Left forelimb (tissue), 1 donor: ENCODE results near the gene COBL.

ENCODE experiments used
- DNase-seq: peaks from one replicate; pipeline ENCODE4 v3.0.0-alpha.2; 2018; ENCODE audit warnings: low spot score

The COBL gene

DNA sequence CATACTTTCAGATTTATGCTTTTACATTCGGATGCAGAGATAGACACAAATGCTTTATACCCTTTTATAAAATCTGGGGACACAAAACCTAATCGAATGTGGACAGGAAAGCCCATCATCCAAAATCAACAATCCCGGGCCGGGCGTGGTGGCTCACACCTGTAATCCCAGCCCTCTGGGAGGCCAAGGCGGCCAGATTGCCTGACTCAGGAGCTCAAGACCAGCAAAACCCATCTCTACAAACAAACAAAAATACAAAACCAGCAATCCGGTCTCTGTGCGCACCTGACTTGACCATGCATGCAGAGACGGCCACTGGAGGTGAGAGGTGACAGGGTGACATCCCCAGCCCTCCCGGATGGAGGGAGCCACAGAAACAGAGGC is 13.5 kb downstream of the COBL start:
- no peak for DNase-seq

DNA sequence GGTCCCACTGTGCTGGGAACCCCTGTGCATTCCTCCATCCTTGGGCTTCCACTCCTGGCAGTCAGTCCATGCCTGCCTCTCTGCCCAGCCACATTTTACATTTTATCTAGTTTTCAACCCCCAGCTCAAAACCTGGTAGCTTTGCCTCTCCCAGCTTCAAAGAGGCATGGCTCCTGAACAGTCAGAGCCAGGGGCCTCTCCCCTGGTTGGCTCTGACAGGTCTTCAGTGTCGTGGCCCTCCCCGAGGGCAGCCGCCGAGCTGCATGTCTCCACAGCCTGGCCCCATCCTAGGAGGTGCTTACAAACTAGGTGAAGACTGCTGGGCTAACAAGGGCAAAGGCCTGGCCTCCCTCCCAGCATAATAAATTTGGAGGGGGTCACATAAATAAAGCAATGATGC is 14.8 kb downstream of the COBL start:
- no peak for DNase-seq

DNA sequence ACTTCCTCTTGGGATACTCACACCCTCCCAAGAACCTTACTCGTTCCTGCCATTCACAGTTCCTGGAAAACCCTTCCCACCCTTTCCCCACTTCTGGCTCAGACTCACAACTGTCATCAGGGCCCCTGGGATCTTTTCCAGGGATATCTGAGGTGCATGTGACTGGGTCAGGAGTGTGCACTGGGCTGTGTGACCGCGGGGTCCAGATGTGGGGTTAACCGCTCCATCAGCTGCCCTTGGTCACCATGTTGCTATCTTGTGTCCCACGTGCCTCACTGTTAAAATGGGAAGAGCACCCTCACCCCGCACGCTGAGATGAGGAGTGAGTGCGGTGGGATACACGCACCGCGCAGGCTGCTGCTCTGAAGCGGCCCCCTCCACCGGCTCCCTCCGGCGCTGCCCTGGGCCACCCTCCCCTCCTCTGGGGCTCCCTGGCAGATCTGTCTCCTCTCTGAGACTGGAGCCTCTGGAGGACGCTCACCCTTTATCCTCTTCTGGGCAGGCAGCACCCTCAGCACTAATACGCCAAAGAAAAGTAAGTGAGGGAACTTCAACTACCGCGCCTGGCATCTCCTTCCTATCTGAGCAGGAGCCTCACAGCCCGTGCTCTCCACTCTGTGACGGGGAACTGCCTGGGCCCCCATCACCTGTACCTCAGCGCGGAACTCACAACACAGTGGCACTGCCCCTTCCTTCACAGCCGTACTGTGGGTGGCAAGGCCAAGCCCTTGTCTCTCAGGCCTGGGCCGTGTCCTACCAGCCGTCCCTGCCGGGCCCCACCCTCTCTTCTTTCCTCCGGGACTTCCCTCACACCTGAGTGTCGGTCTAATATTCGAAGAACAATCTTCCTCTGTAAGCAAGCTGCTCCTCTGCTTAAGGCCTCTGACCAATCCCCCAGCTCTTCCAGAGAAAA is 15.6 kb downstream of the COBL start:
- DNase-seq, result no peak

DNA sequence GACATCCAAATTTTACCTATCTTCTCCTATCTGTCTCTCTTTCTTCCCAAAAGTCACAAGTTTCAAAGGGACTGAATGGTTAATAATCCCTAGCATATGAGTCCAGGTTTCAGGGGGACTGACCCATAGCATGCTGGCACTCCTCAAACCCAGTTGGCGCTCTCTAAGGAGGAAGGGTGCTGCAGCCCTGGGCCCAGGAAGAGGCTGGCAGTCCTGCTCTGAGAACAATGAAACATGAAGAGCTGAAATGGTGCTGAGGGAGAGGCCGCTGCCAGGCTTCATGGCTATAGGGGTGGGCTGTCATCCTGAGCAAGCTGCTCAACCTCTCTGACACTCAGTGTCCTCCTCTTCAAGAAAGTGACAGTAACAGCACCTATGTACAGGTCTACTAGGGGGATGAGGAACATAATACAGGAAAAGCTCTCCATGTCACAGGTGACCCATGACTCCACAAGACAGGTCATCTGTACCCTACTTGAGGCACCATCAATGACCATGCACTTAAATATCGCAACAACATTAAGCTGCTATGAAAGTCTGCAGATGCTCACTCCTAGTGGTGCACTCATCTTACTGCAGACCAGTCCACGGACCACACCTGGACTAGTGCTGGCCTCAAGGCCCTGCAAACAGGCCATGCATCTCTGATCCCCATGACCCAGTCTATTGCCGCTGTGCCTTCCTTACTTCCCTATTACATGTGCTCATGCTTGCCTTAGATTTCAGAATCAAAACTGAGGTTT is 17.0 kb downstream of the COBL start:
- no peak for DNase-seq

DNA sequence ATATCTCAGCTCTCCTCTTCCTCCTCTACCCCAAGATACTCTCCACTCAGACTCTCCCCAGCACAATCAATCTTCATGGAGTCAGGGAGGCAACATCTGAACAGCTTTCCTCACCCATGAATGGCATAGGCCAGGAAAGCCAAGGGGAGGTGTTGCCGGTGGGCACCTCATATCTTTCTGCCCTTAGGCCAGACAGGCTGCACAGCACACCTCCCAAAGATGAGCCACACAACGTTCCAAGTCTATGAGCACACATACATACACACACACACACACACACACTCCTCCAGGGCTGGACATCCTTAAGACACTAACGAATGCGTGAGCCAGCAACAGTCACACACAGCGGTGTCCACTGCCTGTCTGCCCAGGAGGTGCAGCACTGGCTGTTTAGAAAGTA is 17.7 kb downstream of the COBL start:
- DNase-seq, result no peak

DNA sequence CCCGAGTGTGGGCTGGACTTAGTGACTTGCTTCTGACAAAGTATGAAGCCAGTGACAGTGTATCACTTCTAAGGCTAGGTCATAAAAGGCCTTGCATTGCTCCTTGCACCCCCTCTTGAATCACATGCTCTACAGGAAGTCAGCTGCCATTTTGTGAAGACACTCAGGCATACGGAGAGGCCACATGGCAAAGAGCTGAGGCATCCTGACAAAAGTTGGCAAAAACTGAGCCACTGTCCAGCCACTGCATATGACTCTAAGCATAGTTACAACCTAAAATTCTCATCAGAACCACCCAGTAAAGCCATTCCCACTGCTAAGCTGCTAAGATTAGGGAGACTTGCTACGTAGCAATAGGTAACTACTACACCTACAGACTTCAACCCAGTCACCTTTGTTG is 18.6 kb downstream of the COBL start:
- DNase-seq, result no peak

DNA sequence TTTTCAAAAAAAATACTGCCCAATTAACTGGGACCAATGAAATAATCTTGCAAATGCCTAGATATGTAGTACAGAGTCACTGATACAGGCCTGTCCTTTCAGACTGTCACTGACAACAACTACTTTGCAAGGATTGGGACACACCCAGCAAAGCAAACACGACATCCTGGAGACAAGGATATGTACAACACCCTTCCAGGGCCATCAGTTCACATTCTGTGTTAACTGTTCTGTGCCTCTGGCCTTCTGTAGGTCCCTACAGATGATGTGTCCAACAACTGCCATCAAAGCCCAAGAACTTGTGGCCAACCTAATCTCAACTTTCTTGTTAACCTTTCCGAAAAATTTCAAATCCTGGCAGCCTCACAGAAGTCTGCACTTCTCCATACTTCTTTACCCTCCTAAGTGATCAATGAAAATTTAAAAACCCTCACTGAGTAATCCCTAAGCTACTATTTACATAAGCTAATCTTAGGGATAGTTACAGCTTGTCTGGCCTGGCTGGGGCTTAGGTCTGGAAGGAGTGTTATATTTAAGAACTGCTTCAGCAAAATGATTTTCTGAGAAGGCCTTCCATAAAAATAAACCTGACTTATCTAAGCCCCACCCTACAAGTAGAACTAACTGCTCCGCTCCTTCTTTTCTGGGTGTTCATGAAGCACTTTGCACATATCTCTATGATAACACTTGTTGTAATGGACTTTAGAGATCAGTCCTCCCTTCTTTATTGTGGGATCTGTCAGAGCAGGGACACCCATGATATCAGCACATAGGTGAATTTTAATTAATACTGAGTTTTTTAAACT is 21.0 kb downstream of the COBL start:
- no peak for DNase-seq

DNA sequence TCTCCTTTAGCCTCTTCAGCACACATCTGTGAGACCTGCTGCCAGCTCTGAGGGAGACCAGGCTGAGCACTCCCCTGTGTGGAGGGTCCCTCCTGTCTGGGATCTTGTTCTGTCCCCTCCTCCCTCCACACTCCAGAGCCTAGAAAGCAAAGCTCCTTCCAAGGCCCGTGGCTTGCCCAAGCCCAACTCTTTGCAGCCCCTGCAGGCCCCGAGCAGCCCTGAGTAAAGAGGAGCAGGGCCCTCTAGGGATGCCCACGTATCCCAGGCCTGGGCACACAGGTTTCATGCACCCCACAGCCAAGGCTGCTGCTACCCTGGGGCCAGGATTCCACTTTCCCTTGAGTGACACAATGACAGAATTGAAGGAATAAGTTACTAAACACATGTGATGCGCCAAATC is 24.0 kb downstream of the COBL start:
- no peak for DNase-seq

DNA sequence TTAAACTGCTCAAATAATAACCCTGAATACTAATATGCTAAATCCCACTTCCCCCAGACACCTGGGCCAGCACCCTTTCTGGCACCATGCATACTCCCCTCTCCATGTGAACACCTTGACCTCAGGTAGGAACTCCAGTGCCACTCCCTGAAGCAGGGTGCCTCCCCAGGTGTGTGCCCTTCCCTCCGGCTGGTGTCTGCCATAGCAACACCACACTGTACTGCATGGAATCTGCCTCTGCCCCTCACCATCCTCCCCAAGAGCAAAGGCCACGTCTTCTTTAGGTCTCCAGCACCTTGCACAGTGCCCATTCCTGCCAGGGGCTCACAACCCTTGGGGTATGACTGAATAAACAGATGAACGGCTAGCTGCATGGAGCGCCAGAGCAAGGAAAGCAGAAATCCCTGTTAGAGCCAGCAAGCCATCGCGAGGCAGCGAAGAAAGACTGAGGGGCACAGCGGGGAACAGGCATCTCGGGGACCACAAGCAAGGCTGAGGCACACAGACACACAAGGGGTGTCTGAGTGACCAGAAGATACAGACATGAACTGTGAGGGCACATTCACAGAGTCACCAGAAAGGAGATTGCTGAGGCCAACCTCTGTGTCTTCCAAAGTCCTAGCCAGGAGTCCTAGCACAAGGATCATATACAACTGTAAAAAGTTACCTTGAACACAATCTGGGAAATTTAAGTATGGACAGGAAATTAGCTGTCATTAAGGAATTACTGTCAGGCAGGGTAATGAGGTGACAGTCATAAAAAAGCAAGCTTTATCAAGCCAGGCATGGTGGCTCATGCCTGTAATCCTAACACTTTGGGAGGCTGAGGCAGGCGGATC is 25.7 kb downstream of the COBL start:
- no peak for DNase-seq

DNA sequence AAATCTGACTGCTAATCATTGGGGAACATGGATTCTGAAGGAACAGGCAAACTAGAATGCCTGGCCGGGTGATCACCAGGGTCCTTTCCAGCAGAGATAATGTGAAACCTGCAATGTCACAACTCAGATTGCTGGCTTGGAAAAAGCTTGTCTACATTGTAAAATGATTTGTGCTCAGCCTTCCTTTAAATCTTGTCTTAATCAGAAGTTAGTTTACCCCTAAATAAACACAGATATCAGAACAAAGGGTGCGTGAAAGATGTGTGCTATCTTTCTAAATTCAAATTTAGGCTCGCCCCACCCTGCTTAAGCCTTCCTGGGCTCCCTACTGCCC is 26.3 kb downstream of the COBL start:
- DNase-seq, result no peak

DNA sequence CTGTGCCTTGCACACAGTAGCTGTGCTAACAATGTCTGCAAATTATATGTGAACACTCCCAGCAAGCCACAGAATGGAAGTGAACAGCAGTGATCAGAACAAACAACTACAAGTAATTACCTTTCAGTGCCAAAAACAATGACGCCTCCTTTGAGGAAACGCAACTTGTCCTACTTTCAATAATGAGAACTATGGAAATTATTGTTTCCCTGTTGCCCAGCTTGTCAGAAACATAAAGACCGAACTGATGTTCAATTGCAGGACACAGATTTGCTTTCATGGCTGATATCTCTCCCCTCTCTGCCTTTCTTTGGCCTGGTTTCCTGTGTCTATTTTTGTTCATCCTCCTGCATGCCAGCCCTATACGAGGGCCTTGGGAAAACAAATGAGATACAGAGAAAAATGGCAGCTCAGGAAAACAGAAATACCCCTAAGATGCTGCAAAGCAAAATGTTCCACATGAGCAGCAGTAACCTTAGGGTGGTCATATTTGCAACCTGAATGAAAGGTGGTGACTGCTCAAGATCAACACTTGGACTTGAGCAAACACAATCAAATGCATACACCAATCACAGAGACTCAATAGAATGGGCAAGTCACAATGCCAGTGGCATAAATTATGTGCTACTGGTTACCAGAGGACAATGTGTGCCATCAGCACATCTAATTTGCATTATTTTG is 26.8 kb downstream of the COBL start:
- DNase-seq, result no peak

DNA sequence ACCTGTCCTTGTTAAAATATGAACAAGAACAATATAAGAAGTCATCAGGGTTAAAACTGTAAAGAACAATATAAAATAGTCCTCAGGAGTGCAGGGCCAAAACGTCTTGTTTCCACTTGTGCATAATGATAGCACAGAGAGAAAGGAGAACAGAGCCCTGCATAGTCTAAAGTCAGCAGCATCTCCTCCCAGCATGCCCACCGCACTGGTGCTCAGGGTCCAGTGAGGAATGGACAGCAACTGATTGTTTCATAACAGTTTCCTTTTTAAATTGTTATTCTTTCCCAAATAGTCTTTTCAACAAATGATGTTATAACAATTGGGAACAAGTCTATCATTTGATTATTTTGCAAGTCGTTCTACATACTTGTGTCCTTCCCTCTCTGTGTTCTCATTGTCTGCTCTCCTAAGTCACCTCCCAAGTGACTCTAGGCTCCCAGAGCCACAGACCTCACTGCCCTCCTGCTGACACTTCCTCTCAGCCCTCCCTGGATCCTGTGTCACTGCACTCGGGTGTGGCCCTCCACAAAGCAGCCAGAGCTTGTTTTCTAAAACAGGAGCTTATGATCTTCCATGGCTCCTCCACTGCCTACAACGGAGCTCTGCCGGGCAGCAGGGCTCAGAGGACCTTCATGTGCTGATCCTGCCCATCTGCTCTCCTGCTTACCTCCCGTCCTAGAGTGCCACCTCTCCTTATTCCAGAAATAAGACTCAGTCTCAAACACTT is 27.6 kb downstream of the COBL start:
- DNase-seq, result no peak

DNA sequence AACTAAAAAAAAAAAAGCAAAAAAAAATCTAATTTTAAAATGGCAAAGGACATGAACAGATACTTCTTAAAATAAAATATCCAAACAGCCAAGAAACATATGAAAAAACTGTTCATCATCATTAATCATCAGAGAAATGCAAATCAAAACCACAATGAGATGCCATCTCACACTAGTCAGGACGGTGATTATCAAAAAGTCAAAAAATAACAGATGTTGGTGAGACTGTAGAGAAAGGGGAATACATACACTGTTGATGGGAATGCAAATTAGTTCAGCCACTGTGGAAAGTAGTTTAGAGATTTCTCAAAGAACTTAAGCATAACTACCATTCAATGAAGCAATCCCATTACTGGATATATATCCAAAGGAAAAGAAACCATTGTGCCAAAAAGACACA is 30.2 kb downstream of the COBL start:
- DNase-seq, result no peak

DNA sequence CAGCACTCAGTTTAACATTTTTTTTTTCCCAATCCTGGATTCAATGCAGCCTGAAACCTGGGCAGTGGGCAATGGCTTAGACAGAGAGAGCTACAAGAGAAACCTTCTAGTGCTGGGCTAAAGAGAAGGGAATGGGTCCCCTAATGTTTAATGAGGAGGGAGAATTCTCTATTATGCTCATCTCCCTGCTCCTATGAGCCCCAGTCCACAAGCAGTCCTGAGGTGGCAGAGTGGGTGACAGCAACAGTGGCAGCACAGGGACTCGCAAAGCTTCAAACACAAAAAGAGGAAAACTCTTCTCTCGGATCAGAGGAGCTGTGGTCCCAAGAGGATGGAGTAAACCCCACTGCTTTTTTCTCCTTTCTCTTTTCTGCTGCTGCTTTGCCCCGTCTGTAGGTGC is 36.5 kb downstream of the COBL start:
- DNase-seq, result no peak

DNA sequence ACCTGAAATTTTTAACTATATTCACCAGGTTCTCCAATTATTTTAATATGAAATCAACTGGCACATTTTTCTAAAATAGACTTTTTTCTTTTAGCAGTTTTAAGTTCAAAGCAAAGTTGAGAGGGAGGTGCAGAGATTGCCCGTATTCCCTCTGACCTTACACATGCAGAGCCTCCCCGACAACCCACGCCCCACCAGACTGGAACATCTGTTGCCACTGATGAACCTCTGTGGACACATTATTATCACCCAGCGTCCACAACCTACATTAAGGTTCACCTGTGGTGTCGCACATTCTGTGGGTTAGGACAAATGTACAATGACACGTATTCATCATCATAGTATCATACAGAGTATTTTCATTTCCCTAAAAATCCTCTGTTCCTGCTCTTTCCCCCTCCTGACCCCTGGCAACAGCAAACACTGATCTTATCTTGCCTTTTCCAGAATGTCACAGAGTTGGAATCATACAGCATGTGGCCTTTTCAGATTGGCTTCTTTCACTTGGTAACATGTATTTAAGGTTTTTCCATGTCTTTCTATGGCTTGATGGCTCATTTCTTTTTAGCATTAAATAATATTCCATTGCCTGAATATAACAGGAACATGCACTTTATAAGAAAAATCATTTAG is 37.1 kb downstream of the COBL start:
- no peak for DNase-seq

DNA sequence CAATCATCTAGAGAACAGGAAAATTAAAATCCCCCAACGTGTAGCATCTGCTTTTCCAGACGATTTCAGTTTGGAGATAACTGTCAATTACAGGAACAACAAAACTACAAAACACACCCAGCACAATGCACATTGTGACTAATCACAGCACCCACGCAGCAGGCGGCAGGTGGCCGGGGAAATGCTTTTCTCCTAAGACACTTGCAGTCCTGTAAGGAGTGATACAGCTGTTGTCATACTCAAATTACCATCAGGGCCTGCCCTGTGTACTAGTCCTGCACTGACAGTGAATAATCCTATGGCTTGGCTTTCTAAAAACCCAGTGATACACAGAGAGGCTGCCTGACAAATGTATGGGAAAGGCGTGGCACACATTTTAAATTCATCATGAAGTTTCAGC is 37.8 kb downstream of the COBL start:
- no peak for DNase-seq

DNA sequence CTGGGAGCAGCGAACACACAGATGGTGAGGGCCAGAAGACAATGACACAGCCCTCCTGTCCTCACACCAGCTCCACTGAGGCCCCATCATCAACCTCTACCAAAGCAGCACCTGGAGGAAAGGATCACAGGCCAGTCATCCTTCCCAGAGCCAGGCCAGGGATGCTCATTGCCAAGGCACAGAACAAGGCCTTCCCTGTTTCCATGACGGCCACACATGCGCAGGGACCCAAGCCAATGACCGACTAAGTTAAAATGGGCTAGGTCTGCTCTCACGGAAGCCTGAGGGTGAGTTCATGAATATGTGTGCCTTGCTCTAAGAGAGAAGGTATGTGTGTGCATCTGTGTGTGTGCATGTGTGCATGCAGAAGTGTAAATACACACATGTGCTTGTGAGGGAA is 39.6 kb downstream of the COBL start:
- DNase-seq, result no peak

DNA sequence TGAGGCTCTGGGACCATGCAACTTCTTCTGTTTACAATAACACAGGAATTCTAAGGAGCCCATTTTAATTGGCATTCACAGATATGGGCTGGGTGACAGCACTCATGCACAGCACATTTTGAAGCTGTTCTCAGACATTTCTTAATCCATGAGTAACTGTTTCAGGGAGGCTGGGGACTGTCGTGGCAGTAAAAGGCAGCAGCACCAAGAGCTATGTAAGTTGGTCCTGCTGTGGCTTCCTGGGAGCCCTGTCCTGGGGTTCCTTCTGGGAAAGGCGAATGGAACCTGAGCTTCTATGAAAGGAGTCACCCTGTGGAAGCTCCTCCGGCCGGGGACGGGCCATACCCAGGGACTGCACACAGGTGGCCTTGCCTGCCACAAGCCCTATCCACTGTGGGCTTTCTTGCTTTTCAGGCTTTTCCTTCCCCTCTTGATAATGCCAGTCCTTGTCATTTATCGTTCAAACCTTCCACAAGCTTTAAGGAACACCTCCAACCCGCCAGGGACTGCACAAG is 40.5 kb downstream of the COBL start:
- DNase-seq, result no peak

DNA sequence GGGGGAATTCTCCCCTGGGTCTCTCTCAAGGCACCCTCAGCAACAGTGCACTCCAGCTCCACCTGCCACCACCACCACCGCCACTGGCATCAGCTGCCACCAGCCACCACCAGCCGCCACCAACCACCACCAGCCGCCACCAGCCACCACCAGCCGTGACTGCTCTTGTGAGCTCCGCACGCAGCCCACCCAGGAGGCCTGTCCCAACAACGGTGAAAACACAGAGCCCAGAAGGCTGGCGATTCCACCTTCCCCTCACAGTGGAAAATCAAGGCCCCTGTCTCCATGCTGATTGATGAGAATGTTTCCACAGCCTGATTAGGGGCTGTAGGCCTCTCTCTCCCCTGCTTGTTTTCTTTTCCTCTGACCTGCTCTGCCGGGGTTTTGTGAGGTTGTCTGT is 41.1 kb downstream of the COBL start:
- no peak for DNase-seq

DNA sequence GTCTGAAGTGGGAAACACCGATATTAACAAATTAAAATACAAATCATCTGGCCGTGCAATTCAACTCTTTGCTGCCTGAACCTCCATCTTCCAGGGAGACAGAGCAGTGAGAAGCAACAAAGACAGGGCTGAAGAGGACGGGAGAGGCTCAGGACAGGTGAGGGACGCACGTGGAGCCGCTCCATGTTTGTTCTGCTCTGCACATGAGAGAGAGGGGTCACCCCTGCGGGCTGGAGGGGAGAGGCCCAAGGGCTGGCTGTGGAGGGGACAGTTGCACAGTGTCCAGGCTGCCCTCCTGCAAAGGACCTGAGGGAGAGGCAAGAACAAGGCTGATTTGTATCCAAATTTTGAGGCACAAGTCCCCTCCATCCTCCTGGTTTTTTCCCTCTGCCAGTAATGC is 41.7 kb downstream of the COBL start:
- no peak for DNase-seq
